HG02840 (cell line): ENCODE measurements around the gene OR6B1.

Experiments used
- ATAC-seq: cut with Tn5 transposase; IDR thresholded peaks from one replicate; pipeline ENCODE4 v1.9.1; 2021; ENCODE audit warnings: mild to moderate bottlenecking, moderate library complexity, moderate number of reproducible peaks; ENCODE audit not compliant: unreplicated experiment, low FRiP score

The OR6B1 gene

GRCh38 chr7:144000020-144000419, at the start of gene OR6B1:
TSS of gene OR6B1 (plus strand) at chr7:144000320. CDS start at chr7:144003997, 3,677 bp downstream.
- ATAC-seq: no peak

DNA sequence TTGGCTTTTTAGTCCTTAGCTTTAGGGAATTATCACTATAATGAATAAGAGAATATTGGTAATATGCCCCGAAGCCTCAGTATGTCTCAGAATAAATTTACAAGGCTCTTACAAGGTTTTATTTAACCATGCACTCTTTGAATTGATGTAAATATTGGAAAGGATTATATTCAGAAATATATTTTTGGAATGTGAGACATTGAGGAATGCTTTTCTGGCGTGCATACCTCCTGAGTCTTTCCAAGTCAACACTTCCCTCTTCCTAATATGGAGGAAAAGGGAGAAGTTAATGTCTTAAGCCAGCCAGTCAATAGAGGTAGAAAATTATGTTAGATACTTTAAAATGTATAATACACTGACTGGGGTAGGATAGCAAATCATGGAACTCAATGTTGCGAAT, 46.7 kb upstream of the OR6B1 start:
- ATAC-seq: no peak

GRCh38 chr7:143954135-143954534, 46.0 kb upstream of the OR6B1 start:
- no peak for ATAC-seq

DNA sequence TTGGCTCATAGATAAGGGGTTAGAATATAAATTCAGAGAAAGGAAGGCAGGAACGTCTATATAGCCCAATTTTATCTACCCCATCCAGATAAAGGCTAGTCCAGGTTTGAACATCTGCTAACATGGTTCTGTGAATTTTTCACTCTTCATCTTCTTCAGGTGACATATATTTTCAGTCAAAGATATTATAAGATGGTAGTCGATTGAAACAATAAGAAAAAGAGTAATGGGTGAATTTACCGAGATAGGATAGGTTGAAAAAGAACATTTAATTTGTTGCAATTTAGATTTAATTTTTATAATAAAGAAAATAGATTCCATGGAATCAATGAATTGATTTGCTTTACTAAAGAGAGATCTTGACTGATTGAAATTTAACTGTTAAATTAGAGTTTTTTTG, 45.6 kb upstream of the OR6B1 start, which contains the start of gene OR2F1:
TSS of gene OR2F1 (plus strand) at position 301 of the 400 bp plus-strand sequence. CDS start 5,127 bp downstream, outside the sequence.
- no peak for ATAC-seq

GRCh38 chr7:143958781-143959180, 41.3 kb upstream of the OR6B1 start:
- no peak for ATAC-seq

DNA sequence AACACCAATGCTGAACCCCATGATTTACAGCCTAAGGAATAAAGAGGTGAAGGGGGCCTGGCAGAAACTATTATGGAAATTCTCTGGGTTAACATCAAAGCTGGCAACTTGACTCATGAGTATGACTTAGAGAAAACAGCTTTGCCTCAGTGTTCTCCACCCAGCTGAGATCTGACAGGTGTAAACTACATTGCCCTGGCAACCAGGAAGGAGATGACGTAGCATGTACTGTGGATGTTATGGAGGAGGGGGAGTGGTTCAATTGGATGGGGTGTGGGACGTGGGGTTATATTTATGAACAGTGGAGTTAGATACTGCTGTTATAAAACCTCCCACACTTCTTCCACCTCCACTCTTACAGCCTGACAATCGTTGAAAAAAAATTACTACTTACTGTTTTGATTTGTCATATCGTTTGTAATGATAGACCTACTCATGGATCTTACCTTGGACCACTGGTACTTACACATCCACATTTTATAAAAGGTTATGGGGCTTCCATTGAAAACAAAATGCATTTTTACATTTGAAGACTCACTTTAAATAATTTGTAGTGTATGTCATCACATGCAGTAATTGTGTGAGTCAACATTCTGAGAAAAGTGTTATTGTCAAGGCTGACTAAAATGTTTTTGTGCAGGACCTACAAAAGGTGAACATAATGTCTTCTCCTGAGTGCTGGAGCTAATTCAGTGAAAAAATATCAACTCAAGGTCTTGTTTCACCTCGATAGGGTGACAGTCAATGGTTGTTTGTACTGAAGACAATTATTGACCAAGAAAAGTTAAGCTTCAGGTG, 39.1 kb upstream of the OR6B1 start:
- no peak for ATAC-seq

GRCh38 chr7:143965280-143965679, 34.8 kb upstream of the OR6B1 start:
- no peak for ATAC-seq

GRCh38 chr7:143967398-143967797, 32.7 kb upstream of the OR6B1 start:
- no peak for ATAC-seq

DNA sequence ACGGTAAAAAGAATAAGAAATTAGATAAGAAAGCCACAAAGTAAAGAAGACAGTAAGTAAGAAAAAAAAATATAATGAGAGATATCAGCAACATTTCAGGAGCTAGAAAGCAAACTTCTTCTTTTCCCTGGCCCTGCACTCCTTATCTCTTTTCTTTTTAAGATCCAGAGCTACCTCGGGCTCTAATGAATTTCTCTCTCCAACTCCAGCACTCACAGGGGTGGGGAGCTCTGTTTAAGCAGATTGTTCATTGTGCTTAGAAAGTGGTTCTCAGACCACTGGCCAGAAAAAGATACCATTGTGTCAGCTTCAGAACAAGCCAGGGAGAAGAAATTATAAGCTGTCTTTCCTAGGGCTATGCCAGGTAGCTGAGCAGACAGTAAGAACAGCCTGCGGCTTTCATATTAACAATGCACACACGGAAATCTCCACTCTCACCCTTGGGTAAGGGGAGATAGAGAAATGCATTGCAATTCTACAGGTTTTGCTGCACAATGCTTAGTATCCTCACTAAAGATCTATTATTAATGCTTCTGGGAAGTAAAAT, 26.2 kb upstream of the OR6B1 start:
- no peak for ATAC-seq

DNA sequence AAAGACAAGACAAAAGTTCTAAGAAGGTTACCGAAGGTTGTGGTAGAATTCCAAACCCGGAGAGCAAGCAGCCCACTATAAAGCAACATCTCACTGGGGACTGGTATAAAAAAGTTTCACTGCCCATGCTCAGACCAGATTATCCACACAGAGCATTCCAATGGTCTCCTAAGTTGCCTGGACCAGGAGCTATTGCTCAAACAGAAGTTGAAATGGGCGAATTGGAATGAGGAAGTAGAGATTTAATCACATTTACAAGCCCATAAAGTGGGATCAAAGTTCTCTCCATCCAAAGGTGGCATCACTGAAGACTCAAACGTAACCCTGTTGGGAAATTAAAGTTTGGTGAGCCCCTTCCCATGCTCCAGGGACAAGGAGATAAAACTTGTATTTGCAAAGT, 25.7 kb upstream of the OR6B1 start:
- no peak for ATAC-seq

GRCh38 chr7:143975617-143976016, 24.5 kb upstream of the OR6B1 start:
- ATAC-seq: no peak

GRCh38 chr7:143978585-143978984, 21.5 kb upstream of the OR6B1 start:
- ATAC-seq: no peak

GRCh38 chr7:143979359-143979758, 20.8 kb upstream of the OR6B1 start:
- ATAC-seq: no peak

- ATAC-seq: no peak
Measured at GRCh38 chr7:143979998-143980397, 20.1 kb upstream of the OR6B1 start.

GRCh38 chr7:143980746-143981510, 19.2 kb upstream of the OR6B1 start:
- no peak for ATAC-seq

DNA sequence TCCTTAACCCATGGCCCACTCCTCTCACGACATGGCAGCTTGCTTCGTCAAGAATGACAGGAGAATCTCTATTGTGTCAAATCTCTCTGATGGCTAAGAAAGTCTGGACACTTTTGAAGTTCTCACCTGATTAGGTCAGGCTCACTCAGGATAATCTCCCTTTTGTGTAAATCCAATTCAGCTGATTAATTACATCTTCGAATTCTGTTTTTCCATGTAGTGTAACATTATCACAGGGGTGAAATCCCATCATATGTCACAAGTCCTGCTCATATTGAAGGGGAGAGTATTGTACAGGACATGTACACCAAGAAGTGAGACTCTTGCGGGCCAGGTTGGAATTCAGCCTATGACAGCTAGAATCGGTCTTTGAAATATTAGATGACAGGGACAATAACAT, 16.2 kb upstream of the OR6B1 start:
- no peak for ATAC-seq

GRCh38 chr7:143987513-143987912, 12.6 kb upstream of the OR6B1 start:
- ATAC-seq: no peak

- ATAC-seq: no peak
Measured at GRCh38 chr7:143988976-143989745, 11.0 kb upstream of the OR6B1 start.

GRCh38 chr7:143992670-143993069, 7.5 kb upstream of the OR6B1 start:
- ATAC-seq: no peak

- no peak for ATAC-seq
Measured at GRCh38 chr7:143993924-143994323, 6.2 kb upstream of the OR6B1 start.

GRCh38 chr7:144001543-144001942, 1.4 kb downstream of the OR6B1 start:
- no peak for ATAC-seq
